Globus pallidus (tissue), 1 donor: ENCODE measurements around the gene FAM177A1.
A peak's percentile ranks its signal among the peaks of the same experiment; 100 is the strongest.
"Not testable (repeated sequence)": the region's sequence is repeated elsewhere in the genome, so short reads cannot be mapped to it uniquely, and the experiment has no call there.

Source experiments
- DNase-seq: peaks from one replicate; pipeline ENCODE4 v3.0.0-alpha.2; 2015; ENCODE audit warnings: low spot score

FAM177A1 gene

DNA sequence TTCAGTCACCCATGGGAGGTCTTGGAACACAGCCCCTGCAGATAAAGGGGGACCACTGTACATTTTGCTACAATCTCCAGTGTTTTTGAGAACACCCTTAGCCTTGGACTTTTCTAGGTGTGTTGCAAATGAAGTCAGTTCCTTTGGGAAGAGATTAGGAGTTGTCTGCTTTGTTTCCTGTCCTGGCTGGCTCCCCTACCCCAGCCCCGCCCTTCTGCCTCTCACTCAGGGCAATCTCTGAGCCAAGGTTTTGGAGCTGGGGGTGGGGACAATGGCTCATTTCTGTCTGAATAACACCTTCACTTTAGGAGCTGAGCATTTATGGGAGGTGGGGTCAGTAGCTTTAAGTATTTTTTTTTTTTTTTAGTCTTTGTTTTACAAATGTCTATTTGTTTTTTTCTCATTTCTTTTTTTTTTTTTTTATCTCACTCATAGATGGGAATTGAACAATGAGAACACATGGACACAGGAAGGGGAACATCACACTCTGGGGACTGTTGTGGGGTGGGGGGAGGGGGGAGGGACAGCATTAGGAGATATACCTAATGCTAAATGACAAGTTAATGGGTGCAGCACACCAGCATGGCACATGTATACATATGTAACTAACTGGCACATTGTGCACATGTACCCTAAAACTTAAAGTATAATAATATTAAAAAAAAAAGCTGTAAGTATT is 15.2 kb downstream of the FAM177A1 start:
- not testable (repeated sequence) for DNase-seq

DNA sequence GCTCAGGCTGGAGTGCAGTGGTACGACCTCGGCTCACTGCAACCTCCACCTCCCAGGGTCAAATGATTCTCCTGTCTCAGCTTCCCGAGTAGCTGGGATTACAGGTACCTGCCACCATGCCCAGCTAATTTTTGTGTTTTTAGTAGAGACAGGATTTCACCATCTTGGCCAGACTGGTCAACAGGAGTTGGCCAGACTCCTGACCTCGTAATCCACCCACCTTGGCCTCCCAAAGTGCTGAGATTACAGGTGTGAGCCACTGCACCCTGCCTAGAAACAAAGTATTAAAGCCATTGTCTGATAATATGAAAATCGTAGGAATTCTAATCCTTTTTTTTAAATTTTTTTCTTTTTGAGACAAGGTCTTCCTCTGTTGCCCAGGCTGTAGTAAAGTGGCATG is 19.7 kb downstream of the FAM177A1 start:
- not testable (repeated sequence) for DNase-seq

DNA sequence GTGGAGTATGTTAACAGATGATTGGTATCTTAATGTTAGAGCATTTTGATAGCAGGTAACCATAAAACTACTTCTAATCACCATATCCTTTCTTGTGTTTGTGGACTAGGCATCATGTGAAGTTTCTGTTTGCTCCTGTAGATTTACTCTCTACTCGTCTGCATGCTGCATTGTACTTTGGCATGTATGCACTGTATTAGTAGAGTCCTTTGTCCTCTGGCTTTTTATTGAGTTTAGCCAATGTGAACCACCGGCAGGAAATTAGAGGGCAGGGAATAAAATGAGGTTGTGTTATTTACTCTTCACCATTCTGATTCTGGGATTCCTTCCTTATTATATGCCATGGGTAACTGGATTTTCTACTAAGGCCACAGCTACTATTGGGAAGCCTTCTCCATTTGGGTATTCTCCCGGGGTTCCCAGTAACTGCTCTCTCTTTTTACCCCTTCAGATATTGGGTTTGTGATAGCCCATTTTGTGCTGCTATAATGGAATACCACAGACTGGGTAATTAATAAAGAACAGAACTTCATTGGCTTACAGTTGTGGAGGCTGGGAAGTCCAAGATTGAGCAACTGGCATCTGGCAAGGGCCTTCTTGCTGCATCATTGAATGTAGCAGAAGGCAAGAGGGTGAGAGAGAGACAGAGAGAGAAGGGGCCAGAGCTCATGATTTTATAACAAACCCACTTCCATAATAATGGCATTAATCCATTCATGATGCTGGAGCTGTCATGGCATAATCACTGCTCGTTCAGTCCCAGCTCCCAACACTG is 22.4 kb downstream of the FAM177A1 start:
- no peak for DNase-seq

DNA sequence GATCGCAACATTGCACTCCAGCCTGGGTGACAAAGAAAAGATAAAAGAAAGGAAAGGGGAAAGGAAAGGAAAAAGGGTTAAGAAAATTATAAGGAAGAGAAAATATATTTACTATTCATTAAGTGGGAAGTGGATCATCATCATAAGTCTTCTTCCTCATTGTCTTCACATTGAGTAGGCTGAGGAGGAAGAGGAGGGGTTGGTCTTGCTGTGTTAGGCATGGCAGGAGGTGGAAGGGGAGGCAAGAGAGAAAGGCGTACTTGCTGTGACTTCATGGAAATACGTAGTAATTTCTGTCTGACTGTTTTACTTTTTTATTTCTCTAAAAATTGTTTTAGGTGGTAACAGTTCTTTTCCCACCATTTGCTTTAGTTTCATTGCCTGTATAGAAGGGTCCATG is 26.2 kb downstream of the FAM177A1 start:
- no peak for DNase-seq

DNA sequence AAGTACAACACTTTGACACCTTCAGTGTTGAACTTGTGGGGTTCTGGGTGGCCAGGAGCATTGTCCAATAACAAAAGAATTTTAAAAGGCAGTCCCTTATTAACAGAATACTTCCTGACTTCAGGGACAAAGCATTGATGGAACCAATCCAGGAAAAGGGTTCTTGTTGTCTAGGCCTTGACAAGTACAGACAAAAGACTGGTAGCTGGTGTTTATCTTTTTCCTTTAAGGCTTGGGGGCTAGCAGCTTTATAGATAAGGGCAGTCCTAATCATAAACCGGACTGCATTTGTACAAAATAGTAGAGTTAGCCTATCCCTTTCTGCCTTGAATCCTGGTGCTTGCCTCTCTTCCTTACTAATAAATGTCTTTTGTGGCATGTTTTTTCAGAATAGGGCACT is 27.4 kb downstream of the FAM177A1 start:
- DNase-seq: no peak

DNA sequence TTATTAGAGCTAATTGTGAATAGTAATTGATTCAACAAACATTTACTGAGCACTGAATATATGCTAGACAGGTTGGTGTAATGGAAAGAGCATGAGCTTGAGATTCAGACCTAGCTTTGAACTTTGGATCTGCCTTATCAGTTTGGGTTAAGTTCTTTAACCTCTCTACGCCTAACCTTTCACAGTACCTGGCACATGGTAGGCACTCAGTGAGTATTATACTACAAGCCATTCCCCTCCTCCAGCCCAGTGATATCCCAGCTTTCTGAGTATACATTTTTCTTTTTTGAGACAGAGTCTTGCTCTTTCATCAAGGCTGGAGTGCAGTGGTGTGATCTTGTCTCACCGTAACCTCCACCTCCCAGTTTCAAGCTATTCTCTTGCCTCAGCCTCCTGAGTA is 32.0 kb downstream of the FAM177A1 start:
- no peak for DNase-seq

DNA sequence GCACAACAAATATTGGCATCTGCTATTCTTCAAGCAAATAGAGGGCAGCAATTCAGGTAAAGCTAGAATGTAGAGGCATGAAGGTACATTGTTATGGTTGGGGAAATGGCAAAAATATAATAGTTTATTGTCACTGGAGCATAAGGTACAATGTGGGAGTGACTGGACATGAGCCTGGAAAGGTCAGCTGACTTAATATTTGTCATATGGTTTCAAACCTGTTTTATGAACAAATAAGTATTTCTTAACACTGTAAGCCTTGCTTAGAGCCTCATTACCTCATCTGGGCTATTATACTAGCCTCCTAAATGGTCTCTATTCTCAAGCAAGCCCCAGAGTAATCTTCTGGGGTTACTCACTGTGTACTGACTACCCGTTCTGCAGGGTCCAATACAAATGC is 33.7 kb downstream of the FAM177A1 start:
- no peak for DNase-seq

DNA sequence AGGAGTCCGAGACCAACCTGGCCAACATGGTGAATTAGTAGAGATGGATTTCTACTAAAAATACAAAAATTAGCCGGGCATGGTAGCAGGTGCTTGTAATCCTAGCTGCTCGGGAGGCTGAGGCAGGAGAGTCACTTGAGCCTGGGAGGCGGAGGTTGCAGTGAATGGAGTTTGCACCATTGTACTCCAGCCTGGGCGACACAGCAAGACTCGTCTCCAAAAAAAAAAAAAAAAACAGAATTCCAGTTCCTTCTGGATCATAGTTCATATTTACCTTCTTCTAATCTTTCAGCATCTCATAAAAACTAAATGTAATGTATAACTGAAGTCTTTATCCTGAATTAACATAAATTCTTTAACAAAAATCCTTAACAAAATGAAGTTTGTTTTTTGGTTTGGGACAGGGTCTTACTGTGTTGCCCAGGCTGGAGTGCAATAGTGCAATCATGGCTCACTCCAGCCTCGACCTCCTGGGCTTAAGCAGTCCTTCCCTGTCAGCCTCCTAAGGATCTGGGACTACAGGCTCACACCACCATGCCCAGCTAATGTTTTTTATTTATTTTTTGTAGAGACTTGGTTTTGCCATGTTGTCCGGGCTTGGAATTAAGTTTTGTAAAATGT is 37.6 kb downstream of the FAM177A1 start:
- no peak for DNase-seq

DNA sequence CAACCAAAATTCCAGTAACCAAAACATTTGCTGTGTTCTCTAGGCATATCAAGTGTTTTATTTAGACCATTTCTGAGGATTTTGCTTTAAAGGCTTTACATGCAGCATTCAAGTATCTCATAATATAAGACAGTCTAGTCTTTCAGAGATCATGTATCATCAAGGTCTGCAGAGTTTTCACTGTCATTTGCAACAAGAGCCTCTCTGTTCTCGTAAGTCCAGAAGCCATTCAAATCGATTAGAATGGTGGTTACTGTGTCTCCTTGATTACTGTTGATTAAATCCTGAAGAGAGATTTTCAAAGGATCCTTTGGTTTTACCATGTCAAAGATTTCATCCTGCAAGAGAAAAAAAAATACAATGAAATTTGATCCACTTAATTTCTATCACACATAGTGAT is 39.4 kb downstream of the FAM177A1 start:
- peak; percentile 12 for DNase-seq

DNA sequence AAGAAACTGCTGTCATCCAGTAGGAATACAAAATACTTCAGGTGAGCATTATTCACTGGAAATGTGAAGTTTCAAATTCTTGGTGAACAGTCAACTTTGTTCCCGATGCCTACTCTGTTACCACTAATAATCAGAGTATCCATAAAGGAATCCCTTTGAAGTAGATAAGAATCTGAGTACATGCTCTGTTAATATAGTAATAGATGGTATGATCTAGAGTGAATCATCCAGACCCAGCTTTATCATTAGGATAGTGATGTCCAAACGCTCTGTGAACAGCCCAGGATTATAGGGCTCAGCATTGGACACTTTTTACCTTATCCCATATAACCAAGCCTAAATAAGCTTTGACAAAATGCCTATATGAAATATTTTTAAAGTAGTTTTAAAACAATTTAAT is 42.4 kb downstream of the FAM177A1 start:
- no peak for DNase-seq

DNA sequence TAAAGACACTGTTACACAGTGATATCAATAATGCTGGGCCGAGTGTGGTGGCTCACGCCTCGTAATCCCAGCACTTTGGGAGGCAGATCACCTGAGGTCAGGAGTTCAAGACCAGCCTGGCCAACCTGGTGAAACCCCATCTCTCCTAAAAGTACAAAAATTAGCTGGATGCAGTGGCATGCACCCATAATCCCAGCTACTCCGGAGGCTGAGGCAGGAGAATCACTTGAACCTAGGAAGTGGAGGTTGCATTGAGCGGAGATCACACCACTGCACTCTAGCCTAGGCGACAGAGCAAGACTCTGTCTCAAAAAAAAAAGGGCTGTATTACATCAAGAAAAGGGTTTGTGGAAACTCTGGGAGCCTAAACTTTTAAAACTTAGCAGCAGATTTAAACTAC is 48.6 kb downstream of the FAM177A1 start:
- DNase-seq: not testable (repeated sequence)

DNA sequence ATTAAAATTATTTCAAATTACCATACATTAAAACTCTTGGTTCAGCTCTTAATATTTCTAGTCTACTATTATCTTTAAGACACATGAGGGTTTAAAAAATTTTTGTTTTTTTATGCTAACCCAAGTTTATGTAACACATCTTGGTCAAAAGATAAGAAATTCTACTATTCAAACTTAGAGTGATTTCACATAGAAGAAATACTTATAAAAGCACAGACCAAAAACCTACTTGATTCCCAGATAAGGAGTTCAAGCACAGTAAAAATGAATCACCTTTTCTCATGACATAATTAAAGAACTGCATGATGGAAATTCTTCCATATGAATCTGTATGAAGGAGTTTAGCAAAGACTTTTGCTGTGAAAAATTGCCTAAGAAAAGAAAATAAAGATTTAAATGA is 61.8 kb downstream of the FAM177A1 start:
- no peak for DNase-seq

DNA sequence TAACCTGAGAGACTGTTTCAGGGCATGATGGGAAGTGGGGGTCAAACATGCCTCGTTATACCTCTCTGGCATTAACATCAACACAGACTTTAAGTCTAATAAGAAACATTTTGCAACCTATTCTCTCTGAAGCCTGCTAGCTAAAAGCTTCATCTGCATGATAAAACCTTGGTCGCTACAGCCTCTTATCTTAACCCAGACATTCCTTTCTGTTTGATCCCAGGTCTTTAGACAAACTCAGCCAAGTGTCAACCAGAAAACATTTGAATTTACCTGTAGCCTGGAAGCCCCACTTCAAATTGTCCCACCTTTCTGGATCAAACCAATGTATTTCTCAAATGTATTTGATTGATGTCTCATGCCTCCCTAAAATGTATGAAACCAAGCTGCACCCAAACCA is 66.6 kb downstream of the FAM177A1 start:
- no peak for DNase-seq

DNA sequence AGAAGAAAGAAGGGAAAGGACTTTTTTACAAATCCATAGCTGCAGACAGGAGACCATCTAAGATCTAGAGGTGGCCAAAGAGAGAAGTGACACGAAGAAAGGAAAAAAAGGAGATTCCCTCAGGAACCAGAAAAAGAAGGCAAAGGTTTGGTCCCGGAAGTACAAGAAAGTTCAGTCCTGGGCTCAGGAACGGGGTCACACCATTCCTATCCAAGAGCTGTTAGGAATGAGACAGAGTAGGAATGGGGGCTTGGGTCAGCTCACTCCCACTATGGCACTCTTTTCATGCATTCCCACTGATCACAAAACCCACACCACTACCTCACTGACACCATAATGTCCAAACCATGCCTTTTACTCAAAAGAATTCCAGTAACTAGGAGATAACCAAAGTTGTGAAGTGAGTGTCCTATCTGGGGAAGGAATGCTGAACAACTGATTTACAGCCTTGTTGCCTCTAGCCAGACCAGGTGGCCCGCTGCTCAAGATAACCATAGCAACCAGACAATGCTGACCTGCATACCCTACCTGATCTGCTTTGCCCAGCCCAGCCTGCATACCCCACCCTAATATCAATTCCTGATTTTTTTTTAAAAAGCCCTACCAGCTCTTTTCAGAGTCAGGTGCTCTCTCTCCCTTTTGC is 67.4 kb downstream of the FAM177A1 start:
- DNase-seq: no peak

DNA sequence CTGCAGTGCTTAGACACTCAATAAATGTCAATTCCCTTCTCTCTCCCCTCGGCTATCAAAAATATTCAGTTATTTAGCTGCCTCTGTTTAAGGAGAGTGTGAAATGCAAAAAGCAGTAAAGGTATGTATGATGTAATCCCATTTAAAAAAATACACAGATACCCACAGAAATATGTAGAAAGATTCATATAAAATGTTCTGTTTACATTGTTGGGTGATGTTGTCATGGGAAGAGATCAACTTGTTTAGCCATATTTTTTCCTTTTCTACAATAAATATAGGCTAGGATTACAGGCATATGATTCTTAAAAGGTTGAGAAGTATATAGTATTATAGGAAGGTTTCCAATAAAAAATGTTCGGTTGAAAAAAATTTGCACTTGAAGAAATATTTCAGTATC is 68.0 kb downstream of the FAM177A1 start:
- no peak for DNase-seq

DNA sequence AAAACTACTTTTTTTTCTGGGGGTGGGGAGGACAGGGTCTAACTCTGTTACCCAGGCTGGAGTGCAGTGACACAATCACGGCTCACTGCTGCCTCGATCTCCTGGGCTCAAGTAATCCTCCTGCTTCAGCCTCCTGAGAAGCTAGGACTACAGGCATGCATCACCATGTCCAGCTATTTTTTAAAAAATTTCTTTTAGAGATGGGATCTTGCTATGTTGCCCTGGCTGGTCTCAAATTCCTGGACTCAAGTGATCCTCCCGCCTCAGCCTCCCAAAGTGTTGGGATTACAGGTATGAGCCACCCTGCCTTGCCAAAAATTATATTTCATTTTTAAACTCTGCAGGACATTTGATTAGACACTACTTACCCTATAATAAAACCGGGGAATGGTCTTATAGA is 70.2 kb downstream of the FAM177A1 start:
- DNase-seq: no peak

DNA sequence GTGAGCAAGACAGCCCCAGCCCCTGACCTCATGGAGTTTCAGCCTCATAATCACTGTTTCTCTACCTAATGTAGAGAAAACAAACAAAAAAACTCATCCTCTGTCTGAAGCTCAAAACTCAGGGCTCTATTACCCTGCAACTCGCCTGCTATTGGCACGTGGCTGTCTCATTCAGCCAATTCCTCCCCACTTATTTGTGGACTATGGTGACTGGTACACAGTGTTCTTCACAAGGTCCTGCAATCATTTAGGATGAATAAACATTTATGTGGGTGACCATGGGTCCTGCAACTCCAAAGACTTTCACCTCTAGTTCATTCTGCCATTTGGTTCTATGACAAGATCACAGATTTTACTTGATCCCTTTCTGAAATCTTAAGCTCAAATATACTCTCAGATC is 71.0 kb downstream of the FAM177A1 start:
- DNase-seq: no peak

DNA sequence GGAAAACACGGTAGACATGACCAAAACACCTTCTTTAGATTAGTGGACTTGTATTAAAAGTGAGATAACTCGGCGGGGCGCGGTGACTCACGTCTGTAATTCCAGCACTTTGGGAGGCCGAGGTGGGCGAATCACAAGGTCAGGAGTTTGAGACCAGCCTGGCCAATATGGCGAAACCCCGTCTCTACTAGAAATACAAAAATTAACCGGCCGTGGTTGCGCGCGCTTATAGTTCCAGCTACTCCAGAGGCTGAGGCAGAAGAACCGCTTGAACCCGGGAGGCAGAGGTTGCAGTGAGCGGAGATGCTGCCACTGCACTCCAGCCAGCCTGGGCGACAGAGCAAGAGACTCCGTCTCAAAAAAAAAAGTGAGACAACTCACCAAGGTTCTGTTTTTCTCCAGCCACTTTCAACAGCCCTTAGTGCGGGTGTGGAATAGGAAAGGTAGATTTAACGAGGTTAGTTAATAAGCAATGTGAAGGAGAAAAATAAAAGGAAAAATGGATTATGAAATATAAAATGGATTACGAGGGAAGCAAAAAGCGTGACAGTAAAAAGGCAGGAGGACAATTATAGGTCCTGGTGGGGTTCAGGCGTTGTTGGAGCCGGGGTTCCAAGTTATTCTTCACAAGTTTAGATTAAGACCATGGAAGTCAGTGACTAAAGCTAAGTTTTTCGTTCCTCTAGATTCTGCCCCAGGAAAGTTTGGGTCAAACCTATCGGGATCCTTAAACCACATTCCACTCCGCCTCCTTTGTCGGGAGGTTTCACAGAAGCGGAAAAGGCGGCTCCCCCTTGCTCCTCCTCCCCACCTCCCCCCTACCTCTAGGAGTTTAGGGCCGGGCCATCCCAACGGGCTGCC is 75.2 kb downstream of the FAM177A1 start:
- DNase-seq: no peak

DNA sequence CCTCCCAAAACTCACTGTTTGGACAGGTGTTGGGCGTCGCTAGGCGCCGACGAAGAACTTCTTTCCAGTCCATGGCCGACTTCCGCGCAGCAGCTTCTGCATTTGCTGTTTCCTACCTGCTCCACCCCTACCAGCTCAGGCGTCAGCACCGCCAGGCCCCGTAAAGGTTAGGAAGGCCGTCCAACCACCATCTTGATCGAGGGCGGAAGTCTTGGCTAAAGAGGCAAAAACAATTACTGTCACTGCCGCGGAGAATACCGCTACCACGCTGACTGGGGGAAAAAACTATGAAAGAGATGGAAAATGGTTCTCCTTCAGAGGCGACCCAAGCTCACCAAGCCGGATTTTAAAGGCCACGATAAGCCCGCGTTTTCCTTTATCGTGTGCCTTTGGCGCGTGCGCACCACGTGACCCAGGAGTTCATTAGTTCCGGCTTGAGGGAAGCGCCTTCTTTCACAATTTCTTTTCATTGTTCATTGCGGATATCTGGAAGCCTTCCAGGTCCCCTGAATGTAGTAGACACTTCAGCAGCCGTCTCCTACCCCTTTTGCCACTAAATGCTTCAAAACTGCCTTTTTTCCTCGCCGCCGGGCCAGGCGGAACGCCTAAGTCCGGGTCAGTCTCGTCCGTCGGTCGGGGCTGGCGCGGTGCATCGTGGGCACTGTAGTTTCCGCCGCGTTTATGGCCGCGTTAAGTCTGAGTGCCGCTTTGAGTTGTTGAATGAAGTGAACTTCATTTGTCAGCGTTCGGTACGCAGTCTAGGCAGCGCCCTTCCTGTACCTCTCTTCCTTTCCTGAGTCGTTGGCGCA is 76.0 kb downstream of the FAM177A1 start, which contains the start of the genes PPP2R3C and PRORP:
Gene PPP2R3C, minus strand, starts transcription at position 104 of the 809 bp plus-strand sequence. Its CDS starts 31 bp downstream, at position 73.
Gene PRORP, plus strand, starts transcription at position 666 of the 809 bp plus-strand sequence. CDS start 694 bp downstream, outside the sequence.
- peak; percentile 93 for DNase-seq

DNA sequence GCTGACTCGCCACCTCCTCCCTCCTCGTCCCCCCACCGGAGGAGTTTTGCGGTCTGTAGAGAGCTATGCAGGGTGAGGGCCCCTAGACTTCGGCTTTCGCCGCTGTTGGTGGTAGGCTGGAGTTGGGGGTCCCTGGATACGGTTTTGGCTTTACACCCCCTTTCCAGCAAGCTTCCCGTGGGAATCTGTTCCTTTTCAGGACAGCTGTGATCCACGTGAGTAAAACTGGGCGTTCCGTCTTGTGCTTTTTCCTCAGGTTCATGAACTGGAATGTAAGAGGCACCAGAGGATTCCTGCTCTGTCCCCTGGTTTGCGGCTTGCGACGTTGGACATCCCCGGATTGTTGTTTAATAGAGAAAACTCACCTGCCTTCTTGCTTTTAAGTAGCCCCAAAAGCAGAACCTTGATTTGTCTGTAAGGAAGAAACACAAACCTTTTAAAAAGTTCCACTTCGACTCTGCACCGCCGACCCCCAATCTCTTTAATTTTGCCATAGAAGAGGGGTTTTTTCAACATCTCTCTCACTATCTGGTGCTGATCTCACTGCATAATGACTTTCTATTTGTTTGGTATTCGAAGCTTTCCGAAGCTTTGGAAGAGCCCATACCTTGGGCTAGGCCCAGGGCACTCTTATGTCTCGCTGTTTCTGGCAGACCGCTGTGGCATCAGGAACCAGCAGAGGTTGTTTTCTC is 76.8 kb downstream of the FAM177A1 start:
- DNase-seq: no peak
